NCI-H2196 treated with DMSO at 0.1 percent for 48 hours (cell line): ENCODE measurements around the gene LAMA1.
"Not testable (repeated sequence)": the region's sequence is repeated elsewhere in the genome, so short reads cannot be mapped to it uniquely, and the experiment has no call there.

Experiments used
- DNase-seq: peaks from one replicate; lab custom pipeline; 2025; ENCODE audit not compliant: unreplicated experiment; lab: John Stamatoyannopoulos, UW

LAMA1 gene

DNA sequence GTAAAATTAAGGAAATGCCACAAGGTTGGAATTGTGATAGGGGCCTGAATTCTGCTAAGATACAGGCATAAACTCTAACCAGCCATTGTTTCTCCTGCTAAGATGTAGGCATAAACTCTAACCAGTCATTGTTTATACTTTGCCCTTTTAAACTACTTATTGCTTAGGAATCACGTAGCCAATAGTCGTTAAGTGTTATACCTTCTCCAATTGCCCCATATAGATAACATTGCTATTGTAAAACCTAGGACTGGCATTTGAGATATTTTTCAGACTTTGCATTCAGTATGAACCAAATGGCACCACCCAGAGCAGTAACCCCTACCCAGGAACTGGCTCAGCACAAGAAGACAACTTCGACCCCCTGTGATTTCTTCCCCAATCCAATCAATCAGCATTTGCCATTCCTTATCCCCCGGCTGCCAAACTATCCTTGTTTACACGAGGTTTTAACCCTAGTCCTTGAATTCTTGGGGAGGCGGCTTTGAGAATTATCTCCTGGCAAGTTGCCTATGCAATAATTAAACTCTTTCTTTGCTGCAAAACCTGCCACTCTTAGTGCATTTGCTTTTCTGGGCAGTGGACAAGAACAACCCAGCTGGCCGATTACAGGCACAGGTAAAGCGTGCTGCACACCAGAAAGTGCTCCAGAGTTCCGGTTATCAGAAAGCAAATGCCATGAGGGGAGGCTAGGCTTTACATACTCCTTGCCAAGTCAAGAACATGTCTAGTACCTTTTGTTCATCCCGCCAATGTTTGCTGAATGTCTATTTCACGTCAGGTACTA is 167.6 kb downstream of the LAMA1 start:
- DNase-seq = no peak

DNA sequence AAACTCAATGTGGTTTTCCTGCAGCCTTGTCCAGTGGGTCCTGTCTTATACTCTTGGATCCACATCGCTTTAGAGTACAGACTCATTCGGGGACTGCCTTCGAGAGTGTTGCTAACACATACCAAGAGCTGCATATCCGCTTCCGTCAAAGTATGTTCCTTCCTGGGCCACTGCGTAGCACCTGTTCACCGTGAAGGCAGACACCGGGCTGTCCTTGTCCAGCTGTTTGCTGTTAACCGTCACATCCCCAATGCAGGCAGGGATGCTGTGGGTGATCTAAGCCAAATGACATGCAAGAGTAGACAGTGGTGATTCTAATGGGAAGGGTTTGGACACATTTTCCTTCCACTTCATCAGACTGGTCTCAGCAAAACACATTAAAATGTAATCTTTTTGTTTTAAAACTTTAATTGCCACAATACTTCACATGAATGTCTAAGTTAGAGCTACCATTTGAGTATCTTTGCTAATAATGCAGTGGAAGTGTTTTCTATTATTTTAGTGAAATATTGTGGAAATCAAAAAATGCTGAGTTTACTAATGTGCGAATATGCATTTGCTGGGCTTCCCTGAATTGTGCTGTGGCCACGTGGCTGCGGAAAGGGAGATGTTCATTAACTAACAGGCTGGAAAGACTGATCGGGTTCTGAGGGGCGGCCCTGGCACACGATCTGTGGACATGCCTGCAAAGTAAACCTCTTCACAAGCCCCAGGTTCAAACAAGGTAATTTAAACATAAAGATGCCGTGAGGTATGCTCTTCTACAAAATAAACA is 169.1 kb downstream of the LAMA1 start:
- DNase-seq = no peak

DNA sequence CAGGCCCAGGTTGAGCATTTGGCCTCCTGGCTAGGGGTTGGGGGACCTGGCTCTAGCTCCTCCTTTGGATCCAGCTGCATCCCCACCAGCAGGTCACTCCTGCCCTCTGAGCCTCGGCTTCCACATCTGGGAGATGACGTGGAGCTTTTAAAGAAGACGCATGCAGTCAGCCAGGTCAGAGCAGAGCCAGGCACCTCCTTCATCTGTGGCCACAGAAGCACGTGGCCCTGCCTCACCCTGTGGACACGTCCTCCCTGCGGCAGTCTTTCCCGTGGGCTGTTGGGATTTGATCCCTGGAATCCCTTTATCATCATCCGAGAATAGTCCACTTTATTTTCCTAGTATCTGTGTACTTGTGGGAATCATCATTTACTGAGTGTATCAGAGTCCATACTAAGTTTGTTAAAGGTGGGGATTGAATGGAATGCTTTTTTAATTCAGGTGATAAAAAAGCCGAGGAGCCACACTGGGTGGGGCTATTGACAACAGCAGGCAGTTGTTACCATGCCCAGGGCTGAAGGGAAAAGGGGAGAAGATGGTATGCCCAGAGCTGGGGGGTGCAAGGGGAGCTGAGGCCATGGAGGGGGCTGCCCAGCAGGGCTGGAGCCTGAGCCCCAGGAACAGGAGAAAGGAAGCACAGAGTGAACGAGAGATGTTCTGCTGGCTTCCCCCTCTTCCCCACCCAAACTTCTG is 170.1 kb downstream of the LAMA1 start:
- DNase-seq = no peak

DNA sequence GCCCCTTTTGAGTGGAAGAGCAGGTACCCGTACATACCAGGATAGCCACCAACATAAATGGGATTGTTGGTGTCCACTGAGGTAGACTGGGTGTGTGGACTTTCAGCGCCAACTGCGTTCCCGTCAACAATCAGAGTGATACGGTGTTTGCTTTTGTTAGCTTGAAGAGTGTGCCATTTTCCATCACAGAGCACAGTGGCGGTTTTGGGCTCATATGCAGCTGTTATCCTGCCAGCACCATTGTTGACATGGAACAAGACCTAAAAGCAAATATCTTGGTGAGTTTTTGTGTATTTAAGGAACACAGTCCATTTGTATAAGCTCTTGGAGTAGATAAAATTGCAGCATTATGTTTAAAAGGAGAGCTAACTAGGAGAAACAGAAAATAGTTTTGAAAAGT is 174.5 kb downstream of the LAMA1 start:
- peak; percentile 27 for DNase-seq

DNA sequence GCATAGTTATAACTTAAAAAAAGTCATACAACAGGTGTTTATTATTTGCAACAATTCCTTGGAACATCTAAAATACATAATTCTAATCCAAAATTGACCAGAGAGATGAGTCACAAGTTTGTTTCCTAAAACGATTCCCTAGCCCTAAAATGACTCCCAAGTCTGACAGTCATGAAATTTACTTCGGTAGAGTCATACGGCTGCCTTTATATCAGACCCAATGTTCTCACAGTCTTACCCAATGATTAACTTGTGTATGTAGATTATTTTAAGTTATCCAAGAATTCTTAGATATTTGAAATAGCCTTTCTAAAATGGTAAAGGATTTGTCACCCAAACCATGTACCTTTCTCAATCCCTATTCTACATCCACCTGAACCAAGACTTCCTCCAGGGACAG is 174.9 kb downstream of the LAMA1 start:
- no peak for DNase-seq

DNA sequence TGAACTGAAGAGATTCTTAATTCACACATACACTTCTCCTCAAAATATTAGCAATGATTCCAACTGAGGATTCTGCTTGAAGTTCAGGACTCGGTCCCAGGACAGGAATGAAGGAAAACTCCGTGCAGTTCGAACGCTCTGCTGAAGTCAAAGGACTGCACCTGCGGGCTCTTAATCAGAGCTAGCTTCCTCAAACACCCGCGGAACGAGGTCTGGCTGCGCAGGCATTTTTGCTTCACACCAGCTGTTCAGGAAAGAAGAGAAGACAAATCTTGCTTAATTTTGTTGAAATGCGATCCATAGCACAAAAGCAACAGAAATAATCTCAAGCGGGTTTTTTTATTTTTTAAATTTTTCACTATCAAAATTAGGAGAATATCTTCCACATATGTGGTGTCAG is 175.6 kb downstream of the LAMA1 start:
- DNase-seq = no peak

DNA sequence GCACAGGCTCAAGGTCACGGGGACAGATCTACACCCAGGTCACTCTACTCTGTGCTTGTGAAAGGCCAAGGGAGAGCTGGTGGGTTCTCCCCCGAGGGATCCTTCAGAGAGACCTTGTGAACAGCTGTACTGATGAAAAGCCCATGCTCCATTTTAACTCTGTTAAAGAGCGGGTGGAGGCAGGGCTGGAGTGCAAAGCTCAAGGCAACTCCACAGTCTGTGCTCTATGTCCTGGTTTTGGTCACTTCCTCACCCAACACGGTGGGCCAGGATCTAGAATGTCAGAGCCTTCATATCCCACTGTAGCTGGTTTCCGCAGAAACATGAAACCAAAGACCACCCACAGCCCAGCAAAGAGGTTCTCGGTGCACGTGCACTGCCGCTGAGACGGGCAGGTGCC is 177.1 kb downstream of the LAMA1 start:
- no peak for DNase-seq

DNA sequence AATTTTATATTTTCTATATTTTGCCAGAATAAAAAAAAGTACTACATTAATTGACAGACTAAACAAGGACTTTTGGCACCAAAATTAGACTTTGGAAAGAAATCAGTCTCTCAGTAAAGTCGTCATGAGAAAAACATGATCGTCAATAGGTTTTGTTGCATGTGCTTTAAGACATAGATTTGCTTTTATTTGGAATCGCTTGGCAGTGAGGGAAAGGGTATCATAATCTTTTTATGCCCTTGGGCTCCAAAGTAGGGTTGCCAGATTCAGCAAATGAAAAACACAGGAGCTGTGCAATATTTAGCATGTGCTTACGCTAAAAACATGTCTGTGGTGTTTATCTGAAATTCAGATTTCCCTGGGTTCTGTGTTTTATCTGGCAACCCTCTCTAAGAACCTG is 177.6 kb downstream of the LAMA1 start:
- no peak for DNase-seq

DNA sequence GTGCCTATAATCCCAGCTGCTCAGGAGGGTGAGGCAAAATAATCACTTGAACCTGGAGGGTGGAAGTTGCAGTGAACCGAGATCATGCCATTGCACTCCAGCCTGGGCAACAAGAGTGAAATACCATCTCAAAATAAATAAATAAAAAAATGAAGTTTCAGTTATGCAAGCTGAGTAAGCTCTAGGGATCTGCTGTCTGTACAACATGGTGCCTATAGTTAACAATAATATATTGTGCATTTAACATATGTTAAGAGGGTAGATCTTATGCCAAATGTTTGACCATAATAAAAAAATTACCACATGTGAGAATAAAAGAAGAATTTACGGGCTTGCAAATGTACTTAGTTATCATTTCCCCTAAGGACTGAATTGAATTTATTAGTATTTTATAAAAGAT is 179.2 kb downstream of the LAMA1 start:
- DNase-seq = not testable (repeated sequence)

DNA sequence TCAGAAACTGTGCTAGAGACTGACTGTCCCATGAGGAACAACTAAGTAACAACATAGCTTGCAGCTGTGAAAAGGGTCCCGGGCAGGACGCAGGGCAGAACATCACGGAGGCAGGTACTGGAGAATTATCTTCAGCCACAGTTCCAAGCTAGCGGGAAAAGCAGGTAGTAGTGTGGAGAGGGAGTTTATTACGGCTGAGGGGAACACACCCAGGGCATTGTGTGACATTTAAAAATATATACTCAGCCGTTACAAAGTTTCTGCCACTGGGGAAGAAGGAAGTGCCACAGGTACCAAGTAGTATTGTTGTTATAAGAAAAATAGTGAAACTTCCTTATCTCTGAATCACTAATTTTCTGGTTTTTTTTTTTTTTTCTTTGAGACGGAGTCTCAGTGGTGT is 179.6 kb downstream of the LAMA1 start:
- no peak for DNase-seq

DNA sequence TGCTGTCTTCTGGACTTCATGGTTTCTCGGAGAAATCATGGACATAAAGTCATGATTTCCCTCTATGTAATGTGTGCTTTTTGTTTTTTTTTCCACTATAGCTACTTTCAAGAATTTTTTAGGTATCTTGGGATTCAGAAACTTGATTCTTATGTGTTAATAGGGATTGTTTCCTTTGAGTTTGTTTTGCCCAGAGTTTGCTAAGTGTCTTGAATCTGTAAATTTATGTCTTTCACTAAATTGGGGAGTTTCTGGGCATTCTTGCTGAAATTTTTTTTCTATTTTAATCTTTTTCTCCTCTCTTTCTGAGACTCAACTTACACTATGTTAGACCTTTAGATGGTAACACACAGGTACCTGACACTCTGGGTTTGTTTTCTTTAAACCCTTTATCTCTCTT is 182.7 kb downstream of the LAMA1 start:
- DNase-seq = no peak

DNA sequence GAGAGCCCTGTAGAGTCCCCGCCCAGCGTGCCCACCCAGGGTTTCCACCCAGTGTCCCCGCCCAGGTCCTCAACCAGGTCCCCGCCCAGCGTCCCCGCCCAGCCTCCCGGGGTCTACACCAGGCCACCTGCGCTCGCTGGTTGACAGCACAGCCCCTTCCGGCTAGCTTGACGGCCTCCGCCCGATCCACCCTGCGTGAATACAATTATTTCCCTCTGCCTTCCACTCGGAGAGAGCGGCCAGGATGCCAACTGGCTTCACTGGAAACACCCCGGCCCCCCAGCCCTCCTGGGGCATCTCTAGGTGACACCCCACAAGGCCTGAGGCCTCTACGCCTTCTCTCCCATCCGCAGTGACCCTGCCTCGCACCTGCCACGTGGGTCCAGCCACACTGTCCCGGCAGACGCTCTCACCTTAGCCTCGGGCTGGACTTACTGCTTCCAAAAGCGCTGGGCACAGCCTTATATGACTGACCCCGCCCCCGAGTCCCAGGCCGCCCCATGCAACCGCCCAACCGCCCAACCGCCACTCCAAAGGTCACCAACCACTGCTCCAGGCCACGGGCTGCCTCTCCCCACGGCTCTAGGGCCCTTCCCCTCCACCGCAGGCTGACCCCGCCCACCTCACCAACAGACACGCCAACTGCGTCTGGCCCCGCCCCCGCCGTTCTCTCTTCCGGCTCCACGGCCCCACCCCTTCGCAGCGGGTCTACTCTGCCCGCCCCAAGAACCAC is 188.1 kb downstream of the LAMA1 start:
- DNase-seq = no peak

DNA sequence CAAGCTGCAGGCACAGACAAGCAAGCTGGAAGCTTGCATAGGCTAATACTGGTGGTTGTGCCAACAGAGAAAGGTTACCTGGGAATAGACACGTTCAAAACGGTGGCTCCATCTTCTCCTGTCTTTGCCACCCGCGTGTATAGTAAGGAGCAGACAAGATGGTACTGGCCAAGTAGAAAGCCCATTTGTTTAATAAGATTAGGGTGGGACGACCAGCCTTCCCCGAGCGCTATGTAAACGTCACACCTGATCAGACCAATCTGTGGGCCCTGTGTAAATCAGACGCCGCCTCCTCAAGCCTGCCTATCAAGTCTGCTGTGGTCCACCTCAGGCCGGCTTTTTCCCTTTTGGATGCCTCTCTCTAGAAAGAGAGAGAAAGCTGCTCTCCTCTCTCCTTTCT is 189.2 kb downstream of the LAMA1 start:
- no peak for DNase-seq

DNA sequence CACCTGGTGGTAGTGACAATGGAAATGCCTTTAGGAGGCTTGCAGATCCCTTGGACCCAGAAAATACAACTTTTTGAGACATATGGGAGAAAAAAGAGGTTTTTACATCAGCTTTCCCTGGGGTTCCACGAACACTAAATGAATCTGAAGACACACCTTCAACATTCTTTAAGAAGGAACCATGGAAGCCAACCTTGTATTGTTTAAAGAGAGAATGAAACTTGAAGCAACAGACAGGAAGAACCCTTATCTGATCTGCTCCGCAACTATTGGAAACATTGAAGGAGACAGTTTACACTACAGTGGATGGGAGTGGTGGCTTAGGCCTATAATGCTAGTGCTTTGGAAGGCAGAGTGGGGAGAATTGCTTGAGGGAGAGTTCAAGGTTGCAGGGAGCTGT is 190.4 kb downstream of the LAMA1 start:
- DNase-seq = no peak

DNA sequence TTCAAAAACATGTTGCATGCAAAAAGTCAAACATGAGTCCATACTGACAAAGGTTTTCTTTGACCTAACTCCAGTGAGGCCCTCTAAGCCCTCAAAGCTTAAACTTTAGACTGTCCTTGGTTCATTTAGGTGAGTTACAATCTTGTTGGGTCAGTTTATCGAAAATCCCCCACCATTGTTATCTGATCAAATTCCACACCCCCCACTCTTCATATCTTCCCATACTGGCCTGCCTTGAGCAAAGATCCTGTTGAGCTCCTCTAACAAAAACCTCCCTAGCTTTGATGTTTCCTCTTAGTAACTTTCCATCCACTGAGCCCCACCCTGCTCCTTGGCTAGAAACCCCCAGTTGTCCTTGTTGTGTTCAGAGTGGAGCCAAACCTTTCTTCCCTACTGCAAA is 194.4 kb downstream of the LAMA1 start:
- no peak for DNase-seq

DNA sequence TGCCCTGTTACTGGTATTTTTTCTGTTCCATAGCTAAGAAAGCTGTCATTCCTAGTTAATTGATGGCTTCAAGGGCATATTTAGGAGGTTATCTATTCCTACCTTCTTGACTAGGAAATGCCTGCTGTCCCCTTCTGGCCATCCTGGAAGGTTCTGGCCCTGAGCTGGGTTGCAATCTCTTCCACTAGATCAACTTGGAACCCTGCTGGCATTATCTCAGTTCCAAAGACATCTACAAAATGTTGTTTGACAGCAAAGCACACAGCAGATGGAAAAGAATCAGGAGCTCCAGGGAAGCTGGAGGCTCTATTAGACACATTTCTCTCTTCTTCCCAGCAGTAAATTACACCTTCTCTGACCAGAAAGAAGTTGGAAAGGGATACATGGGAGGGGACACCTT is 196.0 kb downstream of the LAMA1 start:
- no peak for DNase-seq

DNA sequence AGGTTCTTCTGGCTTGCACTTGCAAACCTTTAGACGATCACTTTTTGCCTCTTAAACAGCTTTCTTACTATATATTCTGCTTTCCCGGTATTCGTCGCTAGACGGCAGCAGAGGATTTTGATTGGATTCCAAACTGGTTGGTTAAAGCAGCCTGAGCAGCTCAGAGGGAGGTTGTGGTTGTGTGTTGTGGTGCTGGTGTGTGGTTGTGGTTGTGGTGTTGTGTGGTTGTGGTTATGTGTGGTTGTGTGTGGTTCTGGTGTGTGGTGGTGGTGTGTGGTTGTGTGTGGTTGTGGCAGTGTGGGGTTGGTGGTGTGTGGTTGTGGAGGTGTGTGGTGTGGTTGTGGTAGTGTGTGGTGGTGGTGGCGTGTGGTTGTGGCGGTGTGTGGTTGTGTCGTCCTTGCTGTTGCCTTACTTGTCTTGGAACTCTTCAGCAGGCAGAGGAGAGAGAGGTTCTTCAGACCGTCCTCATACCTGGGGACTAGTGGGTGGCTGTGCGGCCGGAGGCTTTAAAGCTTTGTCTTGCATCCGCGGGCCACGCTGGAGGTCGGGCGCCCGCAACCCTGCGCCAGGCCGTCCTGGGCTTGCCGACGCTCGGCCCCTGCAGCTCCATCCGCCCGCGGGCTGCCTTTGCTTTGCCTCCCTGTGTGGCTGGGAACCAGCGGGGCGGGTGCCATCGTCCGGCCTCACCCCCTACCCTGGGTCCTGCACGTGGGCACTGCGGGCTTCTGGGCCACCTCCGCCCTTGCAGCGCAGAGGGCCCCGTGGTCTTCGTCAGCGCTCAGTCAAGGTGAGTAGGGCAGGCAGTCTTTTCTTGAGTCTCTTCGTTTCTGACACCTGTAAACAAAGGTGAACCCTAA is 197.3 kb downstream of the LAMA1 start:
- DNase-seq = peak; percentile 46

DNA sequence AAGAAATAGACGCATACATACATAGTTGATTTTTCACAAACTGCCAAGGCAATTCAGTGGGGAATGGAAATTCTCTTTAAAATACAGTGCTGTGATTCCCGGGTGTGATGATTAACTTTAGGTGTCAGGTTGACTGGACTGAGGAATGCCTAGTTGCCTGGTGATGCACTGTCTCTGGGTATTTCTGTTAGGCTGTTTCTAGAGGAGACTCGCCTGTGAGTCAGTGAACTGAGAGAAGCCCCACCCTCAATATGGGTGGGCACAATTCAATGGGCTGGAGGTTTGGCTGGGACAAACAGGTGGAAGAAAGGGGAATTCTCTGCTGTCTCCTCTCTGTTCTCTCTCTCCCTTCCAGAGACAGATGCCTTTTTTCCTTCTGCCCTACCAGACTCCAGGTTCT is 200.5 kb downstream of the LAMA1 start:
- no peak for DNase-seq

DNA sequence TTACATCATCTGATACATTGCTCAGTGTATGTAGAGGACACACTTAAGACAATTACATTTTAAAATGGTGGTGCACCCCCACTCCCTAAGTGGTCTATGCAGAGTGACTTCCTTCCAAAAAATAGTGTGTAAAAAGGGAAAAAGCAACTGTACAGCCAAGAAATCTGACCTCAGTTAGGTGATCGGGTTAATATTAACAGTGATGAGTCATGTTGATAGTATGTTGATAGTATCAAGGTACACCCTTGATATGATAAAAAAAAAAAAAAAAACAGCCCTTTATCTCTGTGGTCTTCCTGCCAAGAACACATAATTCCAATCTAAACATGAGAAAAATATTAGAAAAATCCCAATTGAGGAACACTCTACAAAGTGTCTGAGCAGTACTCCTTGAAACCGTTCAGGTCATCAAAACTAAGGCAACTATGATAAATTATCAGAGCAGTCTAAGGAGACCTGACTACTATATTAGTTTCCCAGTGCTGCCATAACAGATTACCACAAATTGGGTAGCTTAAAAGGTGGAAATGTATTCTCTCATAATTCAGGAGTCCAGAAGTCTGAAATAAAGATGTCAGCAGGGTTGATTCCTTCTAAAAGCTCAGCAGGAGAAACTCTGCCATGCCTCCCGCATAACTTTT is 216.2 kb downstream of the LAMA1 start:
- no peak for DNase-seq

DNA sequence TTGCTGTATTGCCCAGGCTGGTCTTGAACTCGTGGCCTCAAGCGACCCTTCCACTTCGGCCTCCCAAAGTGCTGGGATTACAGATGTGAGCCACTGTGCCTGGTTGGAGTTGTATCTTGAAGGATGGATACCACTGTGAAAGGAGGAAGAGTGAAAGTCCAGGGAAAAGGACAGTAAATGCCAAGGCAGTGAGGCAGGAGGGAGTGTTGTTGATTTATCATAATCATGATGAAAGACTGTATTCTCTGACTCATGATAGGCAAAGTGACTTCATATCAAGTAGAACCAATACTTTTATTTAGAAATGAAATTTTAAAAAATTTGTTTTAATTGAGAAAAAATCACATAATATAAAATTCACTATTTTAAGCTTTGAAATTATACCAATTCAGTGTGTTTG is 225.8 kb downstream of the LAMA1 start:
- DNase-seq = no peak
